ENCODE data around the gene FXYD1.

DNA sequence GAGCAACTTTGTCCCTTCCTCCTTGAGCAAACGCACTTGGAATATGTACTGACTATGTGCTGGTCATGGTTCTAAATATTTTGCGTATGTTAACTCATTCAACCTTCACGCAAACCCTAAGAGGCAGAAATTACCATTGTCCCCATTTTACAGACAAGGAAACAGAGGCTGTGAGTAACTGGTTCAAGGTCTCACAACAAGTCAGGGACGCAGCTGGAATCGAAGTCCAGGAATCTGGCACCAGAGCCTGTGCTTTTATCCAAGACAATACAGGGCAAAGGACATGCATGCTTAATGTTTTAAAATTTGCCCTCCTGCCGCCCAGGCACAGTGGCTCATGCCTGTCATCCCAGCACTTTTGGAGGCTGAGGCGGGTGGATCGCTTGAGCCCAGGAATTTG, 21.0 kb downstream of the FXYD1 start:
- TF ChIP-seq POLR2A (IDR thresholded peaks at IDR 0.05; ENCODE audit: low read depth, low read length) (no peak), POLR2AphosphoS5 (IDR thresholded peaks at IDR 0.05; ENCODE audit: low read depth, low read length) (no peak)

Measured in GM12892 (cell line).